Measurements from ENCODE around the gene ZBTB32. TPM values are rescaled to one million over a fixed set of nuclear protein-coding genes. Genes with fewer than 3 reads are reported as not detected.

The ZBTB32 gene
- polyA plus RNA-seq, 3 donors = 0.20 to 0.98 (median 0.40) TPM

DNA sequence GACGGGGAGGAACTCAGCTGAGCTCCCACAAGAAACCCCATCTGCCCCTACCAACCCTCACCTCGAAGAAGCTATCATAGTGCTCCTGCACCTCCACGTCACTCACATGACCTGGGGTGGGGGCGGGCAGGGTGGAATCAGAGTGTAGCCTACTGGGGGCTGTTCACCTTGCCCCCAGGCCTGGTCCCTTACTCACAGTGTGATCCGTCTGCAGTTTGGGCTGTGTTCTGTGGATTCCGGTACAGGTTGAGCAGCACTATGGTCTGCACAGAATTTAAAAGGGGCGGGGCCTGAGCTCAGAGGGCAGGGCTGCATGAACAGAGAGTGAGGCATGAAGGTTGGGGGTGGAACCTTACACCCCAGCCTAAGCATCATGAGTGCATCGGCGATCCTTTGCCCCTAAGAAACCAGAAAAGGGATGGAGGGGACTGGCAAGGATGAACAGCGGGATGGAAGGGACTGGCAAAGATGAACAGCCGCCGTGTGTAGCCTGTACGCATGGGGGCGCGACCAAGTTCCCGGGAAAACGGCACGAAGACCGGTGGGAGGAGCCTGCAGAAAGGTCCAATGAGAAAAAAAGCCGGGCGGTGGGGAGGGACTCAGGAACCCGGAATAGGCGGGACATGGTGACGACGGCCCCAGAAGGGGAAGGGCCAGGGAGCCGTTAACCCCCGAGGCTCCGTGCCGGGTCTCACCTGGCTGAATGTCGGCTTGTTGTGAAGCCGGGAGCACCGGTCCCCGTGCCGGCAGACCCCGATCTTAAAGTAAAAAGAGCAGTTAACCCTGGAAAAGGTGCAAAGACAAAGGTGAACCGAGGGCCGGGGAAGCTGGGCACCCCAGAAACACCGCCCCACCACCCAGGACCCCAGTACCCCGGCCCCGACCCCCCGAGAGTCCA is 40.3 kb downstream of the ZBTB32 start:
- DNase-seq (ENCODE audit: extremely low read depth in 1 of 11, low read depth in 9 of 11, low spot score in 4 of 11) = peak in 10 of 11 donors; percentile 83 to 97 (median 92)

DNA sequence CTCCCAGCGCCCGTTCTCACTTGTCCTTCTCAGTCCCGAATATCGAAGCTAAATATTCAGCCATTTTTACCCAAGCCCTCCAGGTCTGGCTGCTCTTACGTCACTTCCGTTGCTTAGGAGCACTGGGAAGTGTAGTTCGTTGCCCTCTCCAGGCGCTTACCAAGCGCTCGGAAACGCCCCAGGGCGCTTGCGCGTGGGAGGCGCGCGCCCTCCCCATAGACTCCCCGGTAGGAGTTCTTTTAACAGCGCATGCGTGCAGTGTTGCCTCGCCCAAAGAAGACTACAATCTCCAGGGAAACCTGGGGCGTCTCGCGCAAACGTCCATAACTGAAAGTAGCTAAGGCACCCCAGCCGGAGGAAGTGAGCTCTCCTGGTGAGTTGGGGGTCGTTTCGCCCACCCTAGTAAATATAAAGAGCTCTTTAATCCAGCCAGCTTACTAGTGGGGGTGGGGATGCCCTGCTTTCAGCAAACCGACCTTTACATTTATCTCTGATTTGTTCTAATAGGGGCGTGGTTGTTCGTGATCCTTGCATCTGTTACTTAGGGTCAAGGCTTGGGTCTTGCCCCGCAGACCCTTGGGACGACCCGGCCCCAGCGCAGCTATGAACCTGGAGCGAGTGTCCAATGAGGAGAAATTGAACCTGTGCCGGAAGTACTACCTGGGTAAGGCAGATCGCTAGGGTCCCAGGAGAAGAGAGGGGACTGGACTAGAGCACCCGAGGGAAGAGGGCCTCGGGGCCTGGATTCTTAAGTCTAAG is 41.1 kb downstream of the ZBTB32 start, which contains the start of the genes PSENEN and U2AF1L4:
Gene PSENEN, plus strand, starts transcription at position 324 of the 759 bp plus-strand sequence. Its CDS starts 280 bp downstream, at position 604.
Gene U2AF1L4, minus strand, starts transcription at position 91 of the 759 bp plus-strand sequence. Its CDS starts 27 bp downstream, at position 64.
- DNase-seq (ENCODE audit: extremely low read depth in 1 of 11, low read depth in 9 of 11, low spot score in 4 of 11) = peak; percentile 96 to 100 (median 99)

DNA sequence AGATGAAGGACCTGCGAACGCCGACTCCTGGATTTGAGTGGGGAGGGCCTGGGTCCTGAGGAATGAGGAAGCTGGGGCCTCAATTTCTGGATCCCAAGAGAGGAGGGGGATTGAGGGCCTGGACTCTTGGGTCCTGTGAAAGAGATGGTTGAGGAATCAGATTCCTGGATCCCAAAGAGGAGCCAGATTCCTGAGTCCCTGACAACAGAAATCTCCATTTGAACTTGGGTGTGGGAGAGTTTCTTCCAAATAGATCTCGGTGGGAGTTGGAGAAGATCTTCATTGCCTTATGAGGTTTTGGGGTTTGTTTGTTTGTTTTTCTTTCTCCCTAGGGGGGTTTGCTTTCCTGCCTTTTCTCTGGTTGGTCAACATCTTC is 41.7 kb downstream of the ZBTB32 start:
- DNase-seq (ENCODE audit: extremely low read depth in 1 of 11, low read depth in 9 of 11, low spot score in 4 of 11) = no peak

DNA sequence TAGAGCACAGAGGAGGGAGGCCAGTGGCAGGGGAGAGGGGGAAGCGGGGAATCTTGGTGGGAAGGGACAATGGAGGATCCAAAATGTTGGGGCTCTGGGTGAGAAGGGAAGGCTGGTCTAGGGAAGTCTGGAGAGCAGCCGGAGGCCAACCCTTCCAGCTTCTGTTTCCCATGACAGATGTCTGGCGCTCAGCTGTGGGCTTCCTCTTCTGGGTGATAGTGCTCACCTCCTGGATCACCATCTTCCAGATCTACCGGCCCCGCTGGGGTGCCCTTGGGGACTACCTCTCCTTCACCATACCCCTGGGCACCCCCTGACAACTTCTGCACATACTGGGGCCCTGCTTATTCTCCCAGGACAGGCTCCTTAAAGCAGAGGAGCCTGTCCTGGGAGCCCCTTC is 42.2 kb downstream of the ZBTB32 start:
- DNase-seq (ENCODE audit: extremely low read depth in 1 of 11, low read depth in 9 of 11, low spot score in 4 of 11) = no peak

DNA sequence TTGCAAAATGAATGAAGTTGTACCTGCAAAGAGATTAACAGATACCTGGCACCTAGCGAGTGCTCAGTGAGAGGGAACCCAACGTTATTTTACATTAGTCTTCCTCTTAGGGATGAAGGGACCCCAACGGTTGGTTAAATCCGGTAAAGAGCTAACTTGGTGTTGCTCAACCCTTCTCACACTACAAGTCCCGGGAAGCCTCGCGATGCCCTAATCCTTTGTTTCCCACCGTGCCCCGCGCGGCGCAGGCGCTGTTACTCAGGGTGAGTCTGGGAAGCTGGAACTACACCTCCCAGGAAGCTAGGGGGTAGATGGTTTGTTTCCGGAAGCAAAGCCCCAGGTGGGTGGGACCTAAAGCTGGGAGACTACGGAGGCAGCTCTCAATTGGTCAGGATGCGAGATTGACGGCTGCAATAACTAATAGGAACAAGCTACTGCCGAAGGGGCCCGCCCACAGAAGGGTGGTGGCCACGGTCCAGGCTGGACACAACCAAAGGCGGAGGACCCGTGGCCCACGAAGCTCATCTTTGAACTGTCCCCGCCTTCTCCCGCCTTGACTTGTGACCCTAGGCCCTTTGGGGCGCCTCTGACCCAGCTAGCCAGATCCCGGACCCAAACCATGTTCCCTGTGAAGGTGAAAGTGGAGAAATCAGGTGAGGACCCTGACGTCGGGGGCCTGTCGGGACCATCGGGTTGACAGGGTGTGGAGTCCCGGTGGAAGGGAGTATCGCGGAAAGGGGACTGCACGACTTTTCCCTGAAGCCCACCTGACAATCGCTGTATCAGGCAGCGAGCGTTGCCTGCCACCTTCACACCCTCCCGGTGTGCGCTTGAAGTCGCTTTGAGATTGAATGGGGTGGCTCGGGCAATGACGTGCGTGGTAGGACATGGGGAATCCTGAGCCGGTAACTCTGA is 44.0 kb downstream of the ZBTB32 start, which contains the start of gene LIN37:
Gene LIN37, plus strand, starts transcription at position 471 of the 915 bp plus-strand sequence. Its CDS starts 149 bp downstream, at position 620.
- DNase-seq (ENCODE audit: extremely low read depth in 1 of 11, low read depth in 9 of 11, low spot score in 4 of 11) = peak; percentile 98 to 100 (median 99)

DNA sequence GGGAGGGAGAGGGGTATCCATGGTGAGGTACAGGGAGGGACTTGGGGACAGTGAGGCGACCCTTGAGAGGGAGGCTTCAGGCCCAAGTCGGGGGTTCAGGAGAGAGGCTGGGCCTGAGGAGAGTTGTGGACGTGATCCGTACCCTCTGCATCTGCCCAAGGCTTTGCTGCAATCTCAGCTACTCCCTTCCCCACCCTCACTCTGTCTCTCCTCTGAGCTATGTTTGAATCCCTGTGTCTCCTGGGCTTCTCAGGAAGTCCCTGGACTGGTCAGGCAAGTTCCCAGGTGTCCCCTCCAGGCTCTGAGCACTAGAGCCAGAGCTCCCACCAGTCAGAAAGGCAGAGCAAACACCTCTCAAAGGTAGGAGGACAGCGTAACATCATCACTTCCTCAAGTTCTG is 45.8 kb downstream of the ZBTB32 start:
- no peak for DNase-seq (ENCODE audit: extremely low read depth in 1 of 11, low read depth in 9 of 11, low spot score in 4 of 11)

DNA sequence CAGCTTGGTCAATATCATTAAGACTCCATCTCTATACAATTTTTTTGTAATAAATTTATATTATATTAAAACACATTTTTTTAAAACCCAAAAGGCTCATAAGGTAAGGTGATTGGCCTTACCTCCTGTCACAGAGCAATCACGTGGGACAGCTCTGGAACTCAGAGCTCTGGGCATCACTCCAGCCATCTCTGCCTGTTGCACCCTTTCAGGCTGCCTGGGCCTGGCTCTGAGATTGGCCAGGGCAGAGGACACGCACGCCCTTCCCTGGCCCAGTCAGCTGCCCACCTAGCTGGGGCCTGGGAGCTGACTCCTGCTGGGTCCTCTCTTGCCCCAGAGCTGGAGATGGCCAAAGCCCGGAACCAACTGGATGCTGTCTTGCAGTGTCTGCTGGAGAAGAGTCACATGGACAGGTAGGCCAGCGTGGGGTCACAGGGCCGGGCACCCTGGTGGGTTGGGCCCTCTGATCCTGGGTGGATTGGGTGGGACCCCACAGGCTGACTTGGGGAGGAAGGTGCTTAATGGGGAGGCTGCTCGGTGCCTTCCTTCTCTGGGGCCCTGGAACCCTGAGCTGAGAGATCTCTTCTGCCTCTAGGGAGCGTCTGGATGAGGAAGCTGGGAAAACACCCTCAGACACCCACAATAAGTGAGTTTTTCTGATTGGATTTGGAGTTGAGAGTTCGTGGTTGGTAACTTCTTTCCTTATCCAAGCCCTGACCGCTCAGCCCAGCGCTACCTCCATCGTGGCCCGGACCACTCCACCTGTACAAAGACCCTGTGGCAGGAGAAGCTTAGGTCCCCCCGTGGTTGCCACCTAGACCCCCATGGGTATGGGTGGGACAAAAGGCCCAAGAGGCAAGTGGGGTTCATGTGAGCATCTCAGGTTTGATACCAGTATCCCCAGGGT is 47.7 kb downstream of the ZBTB32 start:
- no peak for DNase-seq (ENCODE audit: extremely low read depth in 1 of 11, low read depth in 9 of 11, low spot score in 4 of 11)

DNA sequence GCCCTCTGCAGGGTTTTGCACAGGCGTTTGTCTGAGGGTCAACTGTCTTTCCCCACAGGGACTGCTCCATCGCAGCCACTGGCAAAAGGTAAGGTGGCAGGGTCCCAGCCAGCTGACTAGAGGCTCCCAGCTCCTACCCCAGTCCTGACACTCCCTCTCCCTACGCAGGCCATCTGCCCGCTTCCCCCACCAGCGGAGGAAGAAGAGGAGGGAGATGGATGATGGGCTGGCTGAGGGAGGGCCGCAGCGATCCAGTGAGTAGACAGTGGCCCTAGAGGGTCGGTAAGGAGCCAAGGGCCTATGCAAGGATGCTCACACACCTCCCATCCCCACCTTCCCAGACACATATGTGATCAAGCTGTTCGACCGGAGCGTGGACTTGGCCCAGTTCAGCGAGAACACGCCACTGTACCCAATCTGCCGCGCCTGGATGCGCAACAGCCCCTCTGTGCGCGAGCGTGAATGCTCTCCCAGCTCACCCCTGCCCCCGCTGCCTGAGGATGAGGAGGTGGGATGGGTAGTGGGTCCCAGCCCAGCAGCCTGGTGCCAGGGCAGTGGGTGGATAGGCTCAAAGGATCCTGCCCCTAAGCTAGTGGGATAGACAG is 48.5 kb downstream of the ZBTB32 start:
- DNase-seq (ENCODE audit: extremely low read depth in 1 of 11, low read depth in 9 of 11, low spot score in 4 of 11) = no peak

DNA sequence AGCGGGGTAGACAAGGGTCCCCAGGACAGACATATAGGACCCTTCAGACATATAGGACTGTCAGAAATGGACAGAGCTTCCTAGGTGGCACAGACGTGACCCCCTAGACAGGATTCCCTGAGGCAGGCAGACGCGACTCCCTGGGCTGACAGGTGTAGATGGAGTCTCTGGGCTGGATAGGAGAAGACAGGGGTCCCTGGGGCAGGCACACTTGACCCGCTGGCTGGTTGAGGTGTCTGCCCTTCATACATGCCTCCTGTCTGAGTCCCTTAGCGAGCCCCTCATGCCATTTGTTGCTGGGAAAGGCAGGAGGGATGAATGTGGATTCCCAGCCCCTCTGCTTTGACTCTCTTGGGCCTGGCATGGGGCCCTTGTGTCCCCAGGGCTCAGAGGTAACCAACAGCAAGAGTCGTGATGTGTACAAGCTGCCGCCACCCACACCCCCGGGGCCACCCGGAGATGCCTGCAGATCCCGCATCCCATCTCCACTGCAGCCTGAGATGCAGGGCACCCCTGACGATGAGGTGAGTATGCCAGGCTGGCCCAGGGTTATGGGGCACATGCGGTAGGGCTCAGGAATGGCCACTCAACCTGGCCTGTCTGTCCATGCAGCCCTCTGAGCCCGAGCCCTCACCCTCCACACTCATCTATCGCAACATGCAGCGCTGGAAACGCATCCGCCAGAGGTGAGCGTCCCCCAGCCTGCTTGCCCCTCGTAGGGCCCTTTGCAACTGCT is 49.4 kb downstream of the ZBTB32 start:
- no peak for DNase-seq (ENCODE audit: extremely low read depth in 1 of 11, low read depth in 9 of 11, low spot score in 4 of 11)

DNA sequence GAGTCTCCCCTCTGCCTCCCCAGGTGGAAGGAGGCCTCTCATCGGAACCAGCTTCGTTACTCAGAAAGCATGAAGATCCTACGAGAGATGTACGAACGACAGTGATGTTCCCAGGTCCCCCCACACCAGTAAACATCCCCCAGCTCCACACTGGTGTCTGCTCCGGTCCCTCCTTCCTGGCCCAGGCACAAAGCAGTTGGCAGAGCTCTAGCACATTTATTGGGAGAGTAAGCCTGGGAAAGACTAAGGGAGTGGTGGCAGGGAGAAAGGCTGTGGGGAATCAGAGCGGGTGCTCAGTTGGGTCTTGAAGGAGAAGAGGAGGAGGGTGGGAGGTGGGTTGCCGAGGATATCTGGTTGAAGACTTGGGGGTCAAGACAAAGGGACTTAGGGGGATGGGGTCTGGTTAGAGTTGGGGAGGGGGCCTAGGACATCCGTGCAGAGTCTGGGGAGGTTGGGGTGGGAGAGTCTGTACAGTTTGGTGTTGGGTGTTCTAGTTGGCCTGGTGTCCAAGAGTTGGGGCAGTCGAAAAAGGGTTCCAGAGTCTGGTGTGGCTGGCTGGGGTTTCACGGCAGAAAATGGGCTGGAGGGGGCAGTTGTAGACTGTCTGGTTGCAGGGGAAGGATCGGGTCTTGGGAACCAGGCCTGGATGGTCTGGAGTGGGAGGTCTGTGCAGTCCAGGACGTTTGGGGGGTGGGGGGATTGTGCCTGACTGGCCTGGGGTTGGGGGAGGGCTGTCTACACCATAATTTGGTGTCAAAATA is 50.2 kb downstream of the ZBTB32 start:
- no peak for DNase-seq (ENCODE audit: extremely low read depth in 1 of 11, low read depth in 9 of 11, low spot score in 4 of 11)

DNA sequence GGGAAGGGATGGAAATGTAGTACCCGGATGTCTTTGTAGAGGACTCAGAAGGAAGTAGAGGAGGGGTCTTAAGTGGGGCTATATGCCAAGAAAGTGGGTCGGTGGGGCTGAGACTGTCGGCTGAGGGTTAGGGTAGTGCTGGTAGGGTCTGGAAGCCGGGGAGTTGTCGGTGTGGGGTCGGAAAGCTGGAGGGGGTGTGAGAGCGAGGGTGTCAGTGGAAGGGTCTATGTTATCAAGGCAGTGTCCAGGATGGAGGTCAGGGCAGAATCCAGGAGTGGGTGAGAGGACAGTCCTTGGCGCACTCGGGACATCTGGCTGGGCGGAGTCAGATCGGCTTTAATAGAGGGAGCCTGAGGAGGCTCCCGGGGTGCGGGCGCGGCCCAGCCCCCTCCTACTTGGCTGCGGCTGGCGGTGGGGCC is 50.8 kb downstream of the ZBTB32 start:
- no peak for DNase-seq (ENCODE audit: extremely low read depth in 1 of 11, low read depth in 9 of 11, low spot score in 4 of 11)

DNA sequence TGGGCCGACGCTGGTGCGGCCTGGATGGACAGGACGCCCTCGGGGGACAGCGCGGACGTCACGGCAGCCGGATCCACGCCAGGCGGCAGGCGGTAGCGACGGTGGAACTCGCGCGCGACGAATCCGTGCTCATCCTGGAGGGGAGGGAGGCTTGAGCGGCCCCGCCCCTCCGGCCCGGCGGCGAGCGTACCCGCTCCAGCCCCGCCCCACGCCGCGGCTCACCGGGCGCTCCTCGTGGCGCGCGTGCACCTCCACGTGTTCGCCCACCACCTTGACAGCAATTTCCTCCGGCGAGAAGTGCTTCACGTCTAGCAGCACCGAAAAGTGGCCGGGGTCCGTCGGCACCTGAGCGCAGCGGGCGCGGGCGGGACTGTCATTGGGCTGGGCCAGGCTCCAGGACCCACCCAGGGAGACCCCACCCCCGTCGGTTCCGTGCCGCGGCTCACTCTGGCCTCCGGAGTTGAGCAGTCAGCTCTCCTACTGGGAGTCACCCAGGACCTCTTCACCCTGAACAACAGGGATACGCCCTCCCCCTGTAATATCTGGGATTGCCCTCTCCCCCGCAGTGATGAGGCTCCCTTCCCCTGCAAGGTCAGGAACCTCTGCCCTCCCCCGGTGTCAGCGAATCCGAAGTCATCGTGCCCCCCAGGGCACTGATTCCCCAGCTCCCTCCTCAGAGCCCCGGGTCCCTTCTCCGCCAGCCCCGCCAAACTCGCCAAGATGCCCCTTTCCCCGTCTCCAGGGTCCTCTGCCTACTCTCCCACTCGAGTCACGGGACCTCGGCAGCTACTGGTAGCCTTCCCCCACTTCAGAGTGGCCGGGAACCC is 51.4 kb downstream of the ZBTB32 start:
- DNase-seq (ENCODE audit: extremely low read depth in 1 of 11, low read depth in 9 of 11, low spot score in 4 of 11) = no peak

DNA sequence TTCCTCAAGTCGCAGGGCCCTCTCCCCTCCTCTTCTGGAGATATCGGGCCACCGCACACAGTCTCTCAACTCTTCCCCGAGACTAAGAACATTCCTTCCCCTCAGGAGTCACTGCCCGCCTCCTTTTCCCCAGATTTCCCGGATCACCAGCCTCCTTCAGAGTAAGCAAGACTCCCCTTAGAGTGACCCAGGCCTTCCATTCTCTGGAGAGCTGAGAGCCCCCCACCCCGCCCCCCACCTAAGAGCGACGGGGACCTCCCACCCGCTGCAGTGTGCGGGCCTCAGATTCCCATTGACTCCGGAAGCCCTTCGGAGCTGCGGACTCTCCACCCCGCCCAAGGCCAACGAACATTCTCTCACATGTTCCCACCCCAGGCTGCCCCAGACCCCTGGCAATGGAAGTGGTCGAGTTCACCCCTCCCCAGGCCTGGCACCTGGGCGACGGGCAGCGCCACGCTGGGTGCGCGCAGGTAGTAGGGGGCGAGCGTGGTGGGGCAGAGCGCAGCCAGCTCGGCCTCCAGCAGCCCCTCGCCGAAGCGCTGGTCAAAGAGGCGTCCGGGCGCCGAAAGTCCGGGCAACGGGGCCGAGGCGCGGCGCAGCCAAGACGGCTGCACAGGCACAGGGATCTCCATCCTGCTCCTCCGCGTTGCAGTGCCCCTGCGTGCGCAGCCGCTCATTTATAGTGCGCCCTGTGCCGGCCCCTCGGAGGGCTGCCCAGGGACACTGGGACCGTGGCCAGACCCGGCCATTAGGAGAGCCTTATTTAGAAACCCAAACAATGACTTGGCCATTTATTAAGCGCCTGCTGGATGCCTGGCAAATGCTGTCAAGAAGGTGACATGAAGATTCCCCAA is 52.2 kb downstream of the ZBTB32 start, which contains the start of gene HSPB6:
Gene HSPB6, minus strand, starts transcription at position 653 of the 854 bp plus-strand sequence. Its CDS starts 21 bp downstream, at position 632.
- peak in 1 of 11 donors; percentile 39 for DNase-seq (ENCODE audit: extremely low read depth in 1 of 11, low read depth in 9 of 11, low spot score in 4 of 11)

DNA sequence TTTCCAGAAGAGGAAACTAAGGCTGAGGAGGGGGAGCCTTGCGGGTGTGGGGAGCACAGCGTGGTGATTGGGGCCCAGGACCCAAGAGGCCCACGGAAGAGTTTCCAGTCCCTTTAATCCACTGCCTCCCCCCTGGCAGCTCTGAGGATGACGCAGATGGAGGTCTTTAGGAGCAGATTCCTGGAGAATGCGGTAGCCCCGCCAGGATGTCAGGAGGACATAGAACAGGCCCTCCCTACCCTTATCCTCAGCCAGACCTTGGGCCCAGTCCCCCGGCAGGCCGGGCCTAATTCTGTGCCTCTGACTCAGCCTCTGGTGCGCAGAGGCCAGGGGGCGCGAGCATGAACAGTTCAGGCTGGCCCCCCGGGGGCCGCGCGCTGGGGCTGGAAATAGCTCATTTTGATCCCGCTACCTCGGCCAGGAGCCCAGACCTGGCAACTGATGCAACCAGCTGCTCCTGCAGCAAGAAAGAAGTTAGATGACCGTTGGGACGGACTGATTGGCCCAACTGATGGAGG is 52.9 kb downstream of the ZBTB32 start:
- DNase-seq (ENCODE audit: extremely low read depth in 1 of 11, low read depth in 9 of 11, low spot score in 4 of 11) = peak in 1 of 11 donors; percentile 48
